Measurements from ENCODE around the gene PEX26.
"Not testable (repeated sequence)": the region's sequence is repeated elsewhere in the genome, so short reads cannot be mapped to it uniquely, and the experiment has no call there.

The PEX26 gene

GRCh38 chr22:18119409-18120110 lies 41.8 kb downstream of the PEX26 start:
- DNase-seq (ENCODE audit: low spot score), result no peak

GRCh38 chr22:18120857-18121256 lies 43.1 kb downstream of the PEX26 start:
- DNase-seq (ENCODE audit: low spot score), result no peak

GRCh38 chr22:18121506-18121905 lies 43.7 kb downstream of the PEX26 start:
- no peak for DNase-seq (ENCODE audit: low spot score)

GRCh38 chr22:18121954-18122554 lies 44.3 kb downstream of the PEX26 start:
- DNase-seq (ENCODE audit: low spot score), result no peak

GRCh38 chr22:18123476-18124025 lies 45.8 kb downstream of the PEX26 start:
- not testable (repeated sequence) for DNase-seq (ENCODE audit: low spot score)

GRCh38 chr22:18126606-18127005 lies 48.8 kb downstream of the PEX26 start:
- no peak for DNase-seq (ENCODE audit: low spot score)

GRCh38 chr22:18130018-18130417 lies 52.2 kb downstream of the PEX26 start:
- DNase-seq (ENCODE audit: low spot score), result no peak

GRCh38 chr22:18130699-18131429 lies 53.1 kb downstream of the PEX26 start:
- DNase-seq (ENCODE audit: low spot score), result no peak

- DNase-seq (ENCODE audit: low spot score), result no peak
Measured at GRCh38 chr22:18133452-18133851, 55.7 kb downstream of the PEX26 start.

GRCh38 chr22:18136563-18137320 lies 59.0 kb downstream of the PEX26 start:
- DNase-seq (ENCODE audit: low spot score), result no peak

- not testable (repeated sequence) for DNase-seq (ENCODE audit: low spot score)
Measured at GRCh38 chr22:18141004-18141403, 63.2 kb downstream of the PEX26 start.

- DNase-seq (ENCODE audit: low spot score), result no peak
Measured at GRCh38 chr22:18144105-18144504, 66.3 kb downstream of the PEX26 start.

GRCh38 chr22:18145676-18146388 lies 68.0 kb downstream of the PEX26 start:
- DNase-seq (ENCODE audit: low spot score), result no peak

- no peak for DNase-seq (ENCODE audit: low spot score)
Measured at GRCh38 chr22:18146389-18146753, 68.6 kb downstream of the PEX26 start.

GRCh38 chr22:18147791-18148190 lies 70.0 kb downstream of the PEX26 start:
- no peak for DNase-seq (ENCODE audit: low spot score)

GRCh38 chr22:18148293-18148965 lies 70.6 kb downstream of the PEX26 start:
- no peak for DNase-seq (ENCODE audit: low spot score)

GRCh38 chr22:18152519-18152918 lies 74.7 kb downstream of the PEX26 start:
- DNase-seq (ENCODE audit: low spot score), result no peak

GRCh38 chr22:18154821-18155390 lies 77.1 kb downstream of the PEX26 start:
- DNase-seq (ENCODE audit: low spot score), result no peak

Measured in CD4-positive, alpha-beta T cell treated with Interleukin-2 at 100 ng/mL for 4 hours (primary cell).